ENCODE results near the gene SEC14L6. TPM values are rescaled to one million over a fixed set of nuclear protein-coding genes. Genes with fewer than 3 reads are reported as not detected.
"Not testable (repeated sequence)": the region's sequence is repeated elsewhere in the genome, so short reads cannot be mapped to it uniquely, and the experiment has no call there.

Gene SEC14L6
- under 1 TPM in 1 of 4 donors, not detected in 3; 0.11 TPM for total RNA-seq

DNA sequence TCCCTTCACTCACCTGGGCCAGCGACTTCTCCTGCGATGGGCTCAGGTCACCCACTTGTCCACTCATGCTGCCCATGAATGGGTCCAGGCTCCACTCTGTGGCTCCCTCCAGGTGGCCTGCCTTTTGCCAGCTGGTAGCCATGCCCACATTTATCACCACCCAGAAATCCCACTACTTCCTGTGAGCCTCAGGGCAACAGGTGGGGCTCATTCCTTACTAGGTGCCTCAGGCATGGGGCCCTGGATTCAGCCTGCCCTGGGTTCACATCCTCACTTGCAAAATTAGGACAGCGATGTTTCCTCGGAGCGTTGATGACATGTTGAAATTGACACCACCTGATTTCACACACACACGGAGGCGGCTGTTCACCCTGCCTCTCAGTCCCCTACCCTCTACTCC, at the start of gene SEC14L6:
SEC14L6 (minus strand) TSS at position 126 of the 400 bp plus-strand sequence; CDS start at position 67, 59 bp downstream.
- 90 to 94% methylated on average over 5 to 7 of the region's 7 CpGs for WGBS, 2 donors
- TF ChIP-seq POLR2A (IDR thresholded peaks at IDR 0.05): no peak
- TF ChIP-seq, protein P1, sequence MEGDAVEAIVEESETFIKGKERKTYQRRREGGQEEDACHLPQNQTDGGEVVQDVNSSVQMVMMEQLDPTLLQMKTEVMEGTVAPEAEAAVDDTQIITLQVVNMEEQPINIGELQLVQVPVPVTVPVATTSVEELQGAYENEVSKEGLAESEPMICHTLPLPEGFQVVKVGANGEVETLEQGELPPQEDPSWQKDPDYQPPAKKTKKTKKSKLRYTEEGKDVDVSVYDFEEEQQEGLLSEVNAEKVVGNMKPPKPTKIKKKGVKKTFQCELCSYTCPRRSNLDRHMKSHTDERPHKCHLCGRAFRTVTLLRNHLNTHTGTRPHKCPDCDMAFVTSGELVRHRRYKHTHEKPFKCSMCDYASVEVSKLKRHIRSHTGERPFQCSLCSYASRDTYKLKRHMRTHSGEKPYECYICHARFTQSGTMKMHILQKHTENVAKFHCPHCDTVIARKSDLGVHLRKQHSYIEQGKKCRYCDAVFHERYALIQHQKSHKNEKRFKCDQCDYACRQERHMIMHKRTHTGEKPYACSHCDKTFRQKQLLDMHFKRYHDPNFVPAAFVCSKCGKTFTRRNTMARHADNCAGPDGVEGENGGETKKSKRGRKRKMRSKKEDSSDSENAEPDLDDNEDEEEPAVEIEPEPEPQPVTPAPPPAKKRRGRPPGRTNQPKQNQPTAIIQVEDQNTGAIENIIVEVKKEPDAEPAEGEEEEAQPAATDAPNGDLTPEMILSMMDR (IDR thresholded peaks at IDR 0.05): no peak
- DNase-seq: no peak
- H3K36me3 ChIP-seq: no peaks in the 10 kb centered on the region
- no peak within 1 kb of the TSS for H3K4me3 ChIP-seq (replicated peaks in 1 of 3)
- no peaks in the 10 kb centered on the region for H3K27me3 ChIP-seq
- H3K4me1 ChIP-seq: peaks cover 6 to 10% of the 10 kb centered on the region in 2 donors
- no peaks in the 10 kb centered on the region for H3K9me3 ChIP-seq
- intact Hi-C loops (cut with DNase I): no loop called here
- no peak within 1 kb of the TSS for H3K27ac ChIP-seq

DNA sequence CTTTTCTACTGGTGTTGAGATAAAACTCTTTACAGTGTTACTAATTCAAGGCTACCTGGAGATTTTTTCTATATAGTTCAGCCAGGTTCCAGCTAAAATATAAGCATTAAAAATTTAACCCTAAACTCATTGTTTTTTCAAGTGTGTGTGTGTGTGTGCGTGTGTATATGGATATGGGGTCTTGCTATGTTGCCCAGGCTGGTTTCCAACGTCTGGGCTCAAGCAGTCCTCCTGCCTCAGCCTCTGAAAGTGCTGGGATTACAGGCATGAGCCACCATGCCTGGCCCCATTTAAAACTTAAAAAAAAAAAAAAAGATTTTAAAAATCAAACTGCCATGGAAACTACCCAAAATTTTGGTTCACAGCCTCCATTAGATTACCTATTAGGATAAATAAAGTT, 49.7 kb upstream of the SEC14L6 start:
- no peak overlapping the region for H3K4me3 ChIP-seq (replicated peaks in 1 of 3)
- no peak for DNase-seq
- no peaks in the 10 kb centered on the region for H3K36me3 ChIP-seq
- intact Hi-C loops (cut with DNase I): no loop called here
- WGBS, 2 donors: 40 to 66% methylated on average over 2 of the region's 2 CpGs
- TF ChIP-seq, protein P1 (IDR thresholded peaks at IDR 0.05): no peak
- no peak for TF ChIP-seq POLR2A (IDR thresholded peaks at IDR 0.05)
- H3K4me1 ChIP-seq: peaks cover under 1 to 1% of the 10 kb centered on the region in 2 donors
- no peaks in the 10 kb centered on the region for H3K27me3 ChIP-seq
- no peak overlapping the region for H3K27ac ChIP-seq
- no peaks in the 10 kb centered on the region for H3K9me3 ChIP-seq

DNA sequence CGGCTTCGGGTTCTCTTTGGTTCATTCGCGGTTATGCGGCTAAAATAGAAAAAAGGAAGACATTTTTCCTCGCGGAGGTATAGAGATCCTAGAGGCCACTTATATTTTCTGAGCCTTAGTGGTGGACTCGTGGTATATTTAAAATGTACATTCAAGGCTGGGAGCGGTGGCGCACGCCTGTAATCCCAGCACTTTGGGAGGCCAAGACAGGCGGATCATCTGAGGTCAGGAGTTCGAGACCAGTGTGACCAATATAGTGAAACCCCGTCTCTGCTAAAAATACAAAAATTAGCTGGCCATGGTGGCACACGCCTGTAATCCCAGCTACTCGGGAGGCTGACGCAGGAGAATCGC, 45.8 kb upstream of the SEC14L6 start:
- H3K27ac ChIP-seq; H3K27me3 ChIP-seq; DNase-seq; intact Hi-C loops (cut with DNase I); H3K9me3 ChIP-seq: not testable (repeated sequence)
- peak overlapping the region in 1 of 3 donors; percentile 26 for H3K4me3 ChIP-seq (replicated peaks in 1 of 3)
- 28 to 41% methylated on average over 18 of the region's 18 CpGs for WGBS, 2 donors
- H3K36me3 ChIP-seq: peaks cover 16 to 19% of the 10 kb centered on the region in 2 donors
- peaks cover 8 to 10% of the 10 kb centered on the region in 2 donors for H3K4me1 ChIP-seq

DNA sequence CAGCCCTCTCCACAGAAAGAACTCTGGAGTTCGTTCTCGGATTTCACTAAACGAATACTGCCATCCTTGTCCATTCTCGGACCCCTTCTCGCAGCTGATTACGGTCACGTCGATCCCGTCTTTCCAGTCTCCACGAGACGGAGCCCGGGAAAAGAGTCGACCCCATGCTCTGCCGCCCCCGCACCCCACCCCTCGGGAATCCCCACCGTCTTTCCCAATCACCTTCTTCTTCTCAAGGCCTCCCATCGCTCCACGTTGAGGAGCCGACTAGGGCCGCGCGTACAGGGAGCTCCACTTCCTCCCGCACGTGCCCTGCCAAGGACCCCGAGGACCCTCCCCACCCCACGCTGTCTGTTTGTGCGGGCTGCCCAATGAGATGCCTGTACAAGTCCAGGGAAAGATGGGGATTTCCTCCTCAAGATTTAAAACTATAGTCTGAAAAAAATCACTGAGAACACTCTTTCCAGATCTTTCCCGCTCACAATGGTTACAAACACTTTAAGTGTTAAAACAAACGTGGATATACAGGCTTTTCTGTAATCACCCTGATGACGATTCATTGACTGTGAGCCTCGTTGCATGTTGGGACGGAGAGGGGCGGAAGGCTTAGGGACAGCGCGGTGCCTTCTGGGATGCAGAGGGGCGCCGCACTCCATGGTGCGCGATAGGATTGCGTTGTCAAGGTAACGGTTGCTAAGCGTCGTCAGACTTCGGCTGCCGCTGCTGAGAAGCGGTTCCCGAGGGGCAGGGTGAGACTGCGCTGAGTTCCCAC, 45.2 kb upstream of the SEC14L6 start, which contains the start of gene PES1:
PES1 (minus strand) TSS at position 323 of the 772 bp plus-strand sequence; CDS start at position 246, 77 bp downstream.
- 1% methylated on average over 49 of the region's 49 CpGs for WGBS, 2 donors
- DNase-seq: peak; percentile 95
- Histone ChIP-seq H3K4me1 (peaks cover 8 to 10% of the 10 kb centered on the region in 2 donors), H3K9me3 (no peaks in the 10 kb centered on the region), H3K27ac (peak within 1 kb of the TSS; percentile 61 to 81 (median 78)), H3K36me3 (peaks cover 22 to 25% of the 10 kb centered on the region in 2 donors), H3K4me3 (replicated peaks in 1 of 3) (peak within 1 kb of the TSS; percentile 53 to 73 (median 73)), H3K27me3 (no peaks in the 10 kb centered on the region)
- intact Hi-C loops (cut with DNase I): no loop called here
- TF ChIP-seq, protein P1 (IDR thresholded peaks at IDR 0.05): no peak
- no peak for TF ChIP-seq POLR2A (IDR thresholded peaks at IDR 0.05)

DNA sequence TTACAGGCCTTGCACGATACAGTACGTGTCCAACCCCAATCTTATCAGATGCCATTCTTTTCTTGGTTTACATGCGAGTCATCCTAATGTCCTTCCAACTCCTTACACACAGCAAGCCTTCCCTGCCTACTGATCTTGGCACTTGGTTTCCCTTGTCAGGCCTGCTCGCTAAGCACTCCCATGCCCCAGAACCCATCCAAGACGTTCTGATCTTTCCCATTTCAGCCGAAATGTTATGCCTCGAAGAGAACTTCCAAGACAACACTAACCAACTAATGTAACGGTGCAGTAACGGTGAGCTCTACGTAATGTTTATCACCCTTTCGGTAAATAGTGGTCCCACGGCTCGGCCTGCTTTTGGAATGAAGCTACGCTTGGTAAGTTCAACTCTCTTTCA, 44.6 kb upstream of the SEC14L6 start:
- intact Hi-C loops (cut with DNase I): no loop called here
- Histone ChIP-seq H3K27me3 (no peaks in the 10 kb centered on the region), H3K27ac (peak overlapping the region in 1 of 3 donors; percentile 81), H3K4me1 (peaks cover 8 to 10% of the 10 kb centered on the region in 2 donors), H3K9me3 (no peaks in the 10 kb centered on the region), H3K36me3 (peaks cover 28 to 30% of the 10 kb centered on the region in 2 donors), H3K4me3 (replicated peaks in 1 of 3) (peak overlapping the region; percentile 53 to 73 (median 73))
- no peak for DNase-seq
- WGBS, 2 donors: 6% methylated on average over 14 of the region's 14 CpGs
- TF ChIP-seq POLR2A (IDR thresholded peaks at IDR 0.05): no peak
- TF ChIP-seq, protein P1 (IDR thresholded peaks at IDR 0.05): no peak

All from thyroid gland (tissue), 4 donors.